NOMO-1 treated with dmso at 0.1 percent for 144 hours (cell line): ENCODE measurements around the gene NUP107.

Experiments used
- DNase-seq: peaks from one replicate; lab custom pipeline; 2025; ENCODE audit not compliant: unreplicated experiment; lab: John Stamatoyannopoulos, UW

NUP107 gene

GRCh38 chr12:68739891-68740290 is 53.1 kb downstream of the NUP107 start:
- DNase-seq = no peak

- DNase-seq = no peak
These were observed 56.6 kb downstream of the NUP107 start for GRCh38 chr12:68743356-68743755.

- no peak for DNase-seq
These were observed 58.7 kb downstream of the NUP107 start for GRCh38 chr12:68745376-68745903.

DNA sequence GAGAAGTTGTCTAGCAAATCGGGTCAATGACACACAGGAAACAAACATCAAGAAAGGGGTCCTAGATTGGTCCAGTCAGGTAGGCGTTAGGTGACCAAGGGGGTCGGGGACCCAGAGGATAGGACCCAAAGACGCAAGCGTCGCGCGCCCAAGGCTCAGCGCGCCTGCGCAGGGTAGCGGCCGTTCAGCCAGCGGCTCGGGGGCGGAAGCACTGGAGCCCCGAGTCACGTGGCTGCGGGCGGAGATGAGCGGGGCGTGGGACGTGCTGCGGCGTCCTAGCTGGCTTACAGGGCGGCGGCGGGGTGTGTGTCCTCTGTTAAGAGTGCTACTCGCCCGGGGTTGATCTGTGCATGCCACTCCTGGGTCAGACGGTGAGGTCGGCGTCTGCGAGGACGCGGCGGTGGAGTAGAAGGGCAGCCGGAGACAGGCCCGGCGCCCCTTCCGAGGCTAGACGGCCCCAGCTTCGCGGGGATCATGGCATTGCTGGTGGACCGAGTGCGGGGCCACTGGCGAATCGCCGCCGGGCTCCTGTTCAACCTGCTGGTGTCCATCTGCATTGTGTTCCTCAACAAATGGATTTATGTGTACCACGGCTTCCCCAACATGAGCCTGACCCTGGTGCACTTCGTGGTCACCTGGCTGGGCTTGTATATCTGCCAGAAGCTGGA is 59.3 kb downstream of the NUP107 start, which contains the start of gene SLC35E3:
SLC35E3 (plus strand) TSS at position 273 of the 668 bp plus-strand sequence; CDS start at position 475, 202 bp downstream.
- peak; percentile 95 for DNase-seq

DNA sequence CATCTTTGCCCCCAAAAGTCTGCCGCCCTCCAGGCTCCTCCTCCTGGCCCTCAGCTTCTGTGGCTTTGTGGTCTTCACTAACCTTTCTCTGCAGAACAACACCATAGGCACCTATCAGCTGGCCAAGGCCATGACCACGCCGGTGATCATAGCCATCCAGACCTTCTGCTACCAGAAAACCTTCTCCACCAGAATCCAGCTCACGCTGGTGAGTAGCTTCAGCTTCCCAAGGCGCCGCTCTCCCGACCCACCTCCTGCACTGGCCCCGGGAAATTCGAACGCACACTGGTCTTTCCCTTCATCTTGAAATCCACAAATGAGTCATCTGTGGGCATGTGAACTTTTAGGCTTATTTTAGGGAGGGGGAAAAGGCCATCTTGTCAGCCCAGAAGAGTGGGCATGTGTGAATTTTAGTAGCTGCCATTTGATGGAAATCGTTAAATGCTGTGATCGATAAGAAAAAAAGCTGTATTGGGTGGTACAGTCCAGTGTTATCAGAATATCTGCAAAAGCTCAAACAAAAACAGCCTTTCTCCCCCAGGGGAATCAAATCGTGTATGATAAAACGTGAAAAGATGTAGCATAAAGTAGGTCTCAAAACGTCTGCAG is 59.9 kb downstream of the NUP107 start:
- DNase-seq = no peak

- DNase-seq = no peak
These were observed 62.7 kb downstream of the NUP107 start for GRCh38 chr12:68749443-68749842.

DNA sequence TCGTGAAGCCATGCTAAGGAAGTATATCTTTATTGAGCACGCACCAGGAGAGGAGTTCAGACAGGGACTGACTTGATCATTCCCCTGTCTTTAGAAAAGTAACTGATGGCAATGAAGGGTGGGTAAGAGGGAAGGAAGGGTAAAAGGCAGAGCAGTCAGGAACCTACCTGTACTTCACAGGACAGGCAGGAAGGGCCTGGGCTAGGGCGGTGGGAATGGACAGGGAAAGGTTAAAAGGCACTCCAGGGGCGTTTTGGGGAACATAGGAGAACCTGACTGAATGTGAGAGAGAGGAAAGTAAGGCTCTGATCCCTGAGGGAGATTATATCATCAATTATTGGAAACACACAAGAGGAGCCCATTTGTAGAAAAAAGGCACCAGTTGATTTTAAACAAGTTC is 63.1 kb downstream of the NUP107 start:
- no peak for DNase-seq

DNA sequence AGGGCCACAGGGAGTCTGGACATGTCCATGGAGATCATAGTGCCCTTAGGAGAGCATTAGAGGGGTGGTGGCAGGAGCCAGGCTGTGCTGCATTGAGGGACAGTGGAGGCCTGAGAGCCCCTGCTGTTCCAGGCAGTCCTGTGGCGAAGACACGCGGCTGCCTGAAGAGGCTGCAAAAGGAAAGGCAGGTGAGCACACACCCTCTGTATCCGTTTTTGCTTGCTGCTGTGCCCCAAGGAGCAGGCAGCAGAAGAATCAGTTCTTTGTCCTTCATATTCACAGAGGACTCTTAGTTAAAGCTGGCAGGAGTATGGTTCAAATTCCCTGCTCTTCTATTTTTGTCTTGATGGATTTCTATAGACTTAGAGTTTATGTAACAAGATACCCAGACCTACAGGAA is 63.7 kb downstream of the NUP107 start:
- DNase-seq = no peak

- DNase-seq = no peak
These were observed 68.9 kb downstream of the NUP107 start for GRCh38 chr12:68755536-68756243.

DNA sequence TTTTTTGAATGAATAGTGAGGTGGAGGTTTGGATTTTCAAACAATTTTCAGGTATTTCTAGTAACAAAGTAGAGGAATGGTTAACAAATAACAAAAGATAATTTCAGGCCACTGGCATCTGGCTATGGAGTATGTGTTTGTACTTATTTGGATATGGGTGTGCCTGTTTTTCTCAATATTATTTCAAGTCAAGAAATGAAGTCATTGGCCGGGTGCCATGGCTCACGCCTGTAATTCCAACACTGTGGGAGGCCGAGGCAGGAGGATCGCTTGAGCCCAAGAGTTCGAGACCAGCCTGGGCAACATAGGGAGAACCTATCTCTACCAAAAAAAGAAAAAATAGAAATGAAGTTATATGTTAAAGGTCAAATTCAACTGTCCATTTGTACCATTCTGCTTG is 73.1 kb downstream of the NUP107 start:
- DNase-seq = no peak

DNA sequence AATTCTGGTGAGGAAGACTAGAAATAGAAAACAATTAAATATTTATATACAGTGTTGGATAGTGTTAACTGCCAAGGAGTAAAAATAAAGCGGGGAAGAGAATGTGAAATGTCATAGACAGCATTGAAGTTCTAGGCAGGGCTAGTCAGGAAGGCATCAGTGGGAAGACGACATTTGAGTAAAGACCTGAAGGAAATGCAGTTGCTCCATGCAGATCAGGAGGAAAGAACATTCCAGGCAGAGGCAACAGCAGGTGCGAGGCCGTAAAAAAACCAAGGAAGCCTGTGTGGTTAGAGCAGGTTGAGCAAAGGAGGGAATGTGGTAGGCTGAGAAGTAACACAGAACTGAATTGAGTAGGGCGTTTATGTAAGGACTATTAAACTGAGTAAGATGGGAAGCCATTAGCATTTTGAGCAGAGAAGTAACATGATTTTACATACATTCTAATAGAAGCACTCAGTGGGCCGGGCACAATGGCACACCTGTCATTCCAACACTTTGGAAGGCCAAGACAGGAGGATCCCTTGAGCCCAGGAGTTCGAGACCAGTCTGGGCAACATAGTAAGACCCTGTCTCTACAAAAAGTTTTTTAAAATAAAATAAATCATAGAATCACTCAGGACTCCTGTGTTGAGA is 74.1 kb downstream of the NUP107 start:
- DNase-seq = no peak

GRCh38 chr12:68761442-68761812 is 74.6 kb downstream of the NUP107 start:
- DNase-seq = no peak

DNA sequence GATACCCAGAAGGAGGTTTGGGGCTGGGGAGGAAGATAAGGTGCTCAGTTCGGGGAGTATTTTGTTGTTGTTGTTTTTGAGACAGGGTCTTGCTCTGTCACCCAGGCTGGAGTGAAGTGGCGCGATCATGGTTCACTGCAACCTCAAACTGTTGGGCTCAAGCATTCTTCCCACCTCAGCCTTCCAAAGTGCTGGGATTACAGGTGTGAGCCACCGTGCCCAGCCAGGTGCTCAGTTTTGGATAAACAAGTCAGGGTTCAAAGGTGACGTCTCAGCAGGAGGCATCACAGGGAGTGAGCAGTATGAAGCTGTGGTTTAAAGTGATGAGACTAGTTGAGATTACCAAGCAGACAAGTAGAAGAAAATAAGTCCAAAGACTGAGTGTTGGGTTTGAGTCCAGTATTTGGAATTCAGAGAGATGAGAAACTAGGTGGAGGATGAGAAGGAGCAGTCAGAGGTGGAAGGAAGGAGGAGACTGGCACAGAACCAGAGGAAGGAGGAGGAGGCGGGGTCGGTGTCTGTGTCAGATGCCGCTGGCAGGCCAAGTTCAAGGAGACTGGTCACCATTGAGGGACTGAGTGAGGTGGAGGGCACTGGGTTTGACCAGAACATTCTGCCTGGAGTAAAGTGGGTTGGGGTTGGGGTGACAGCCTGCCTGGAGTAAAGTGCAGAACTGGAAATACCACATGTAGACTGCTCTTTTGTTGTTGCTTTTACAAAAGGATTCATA is 75.3 kb downstream of the NUP107 start:
- DNase-seq = no peak

GRCh38 chr12:68762691-68763090 is 75.9 kb downstream of the NUP107 start:
- DNase-seq = no peak

- DNase-seq = no peak
These were observed 78.9 kb downstream of the NUP107 start for GRCh38 chr12:68765696-68766095.

DNA sequence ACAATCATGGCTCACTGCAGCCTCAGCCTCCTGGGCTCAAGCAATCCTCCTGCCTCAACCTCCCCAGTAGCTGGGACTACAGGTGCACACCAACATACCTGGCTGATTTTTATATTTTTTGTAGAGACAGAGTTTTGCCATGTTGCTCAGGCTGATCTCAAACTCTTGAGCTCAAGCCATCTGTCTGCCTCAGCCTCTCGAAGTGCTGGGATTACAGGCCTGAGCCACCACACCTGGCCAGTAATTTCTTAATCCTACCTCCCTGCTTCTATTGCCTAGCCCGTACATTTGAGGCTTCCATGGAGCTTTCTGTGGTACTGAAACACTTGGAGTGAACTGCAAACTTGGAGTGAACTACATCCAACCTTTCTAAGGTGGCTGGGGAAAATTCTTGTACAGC is 79.9 kb downstream of the NUP107 start:
- DNase-seq = no peak

- DNase-seq = no peak
These were observed 80.4 kb downstream of the NUP107 start for GRCh38 chr12:68767191-68767590.

DNA sequence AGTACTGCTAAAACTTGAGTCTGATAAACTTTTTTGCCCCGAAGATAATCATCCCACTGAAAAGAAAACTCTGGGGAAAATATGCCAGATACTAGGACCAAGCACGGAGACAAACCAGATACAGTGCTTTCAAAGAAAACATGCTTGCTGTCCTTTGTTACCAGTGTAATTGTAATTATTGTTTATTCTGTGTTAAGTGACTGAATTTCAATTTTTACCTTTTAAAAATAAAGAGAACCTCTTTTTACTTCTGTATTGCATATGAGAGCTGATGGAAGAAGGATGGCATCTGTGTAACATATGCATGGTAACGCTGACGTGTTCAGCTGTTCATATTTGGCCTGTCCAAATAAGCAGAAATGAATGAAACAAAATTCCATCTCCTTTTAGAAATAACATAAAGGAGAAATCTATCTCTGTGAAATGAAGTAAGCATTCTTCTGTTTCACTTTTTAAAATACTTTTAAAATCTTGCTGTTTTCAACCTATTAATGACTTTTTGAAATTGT is 81.7 kb downstream of the NUP107 start:
- no peak for DNase-seq

- no peak for DNase-seq
These were observed 83.2 kb downstream of the NUP107 start for GRCh38 chr12:68769941-68770340.

GRCh38 chr12:68771223-68771925 is 84.6 kb downstream of the NUP107 start:
- DNase-seq = no peak
